ENCODE measurements around the gene BABAM2.

BABAM2 gene

GRCh38 chr2:28028025-28028424 lies 137.5 kb downstream of the BABAM2 start:
- no peak for DNase-seq
- Histone ChIP-seq H3K9me3 (ENCODE audit: severe bottlenecking) (no peaks in the 10 kb centered on the region), H3K27ac (no peak overlapping the region), H3K27me3 (ENCODE audit: insufficient read depth, low read depth, severe bottlenecking) (no peaks in the 10 kb centered on the region), H3K36me3 (no peaks in the 10 kb centered on the region), H3K4me3 (ENCODE audit: low read depth, low read length) (no peak overlapping the region)
- no peak for TF ChIP-seq CTCF (IDR thresholded peaks at IDR 0.05; ENCODE audit: low read depth, low read length)

- no peak for TF ChIP-seq CTCF (IDR thresholded peaks at IDR 0.05; ENCODE audit: low read depth, low read length)
- Histone ChIP-seq H3K27me3 (ENCODE audit: insufficient read depth, low read depth, severe bottlenecking) (no peaks in the 10 kb centered on the region), H3K4me3 (ENCODE audit: low read depth, low read length) (no peak overlapping the region), H3K36me3 (no peaks in the 10 kb centered on the region), H3K9me3 (ENCODE audit: severe bottlenecking) (no peaks in the 10 kb centered on the region), H3K27ac (no peak overlapping the region)
- DNase-seq, result no peak
These were observed 140.1 kb downstream of the BABAM2 start for GRCh38 chr2:28030600-28030999.

DNA sequence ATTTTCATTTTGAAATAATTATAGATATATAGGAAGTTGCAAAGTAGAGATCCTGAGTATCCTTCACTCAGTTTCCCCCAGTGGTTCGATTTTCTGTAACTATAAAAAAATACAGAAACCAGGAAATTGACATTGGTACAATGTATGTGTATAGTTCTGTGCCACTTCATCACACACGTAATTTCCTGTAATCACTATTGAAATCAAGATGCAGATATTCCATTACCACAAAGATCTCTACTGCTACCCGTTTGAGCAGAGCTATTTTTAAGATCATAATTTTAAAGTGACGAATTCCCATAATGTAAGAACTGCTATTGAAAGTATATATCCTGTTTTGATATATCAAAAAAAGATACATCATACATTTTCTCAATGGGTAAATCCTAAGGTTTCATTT lies 142.3 kb downstream of the BABAM2 start:
- H3K27ac ChIP-seq, result no peak overlapping the region
- no peak overlapping the region for H3K4me3 ChIP-seq (ENCODE audit: low read depth, low read length)
- no peaks in the 10 kb centered on the region for H3K36me3 ChIP-seq
- DNase-seq, result no peak
- no peaks in the 10 kb centered on the region for H3K27me3 ChIP-seq (ENCODE audit: insufficient read depth, low read depth, severe bottlenecking)
- H3K9me3 ChIP-seq (ENCODE audit: severe bottlenecking), result no peaks in the 10 kb centered on the region
- no peak for TF ChIP-seq CTCF (IDR thresholded peaks at IDR 0.05; ENCODE audit: low read depth, low read length)

DNA sequence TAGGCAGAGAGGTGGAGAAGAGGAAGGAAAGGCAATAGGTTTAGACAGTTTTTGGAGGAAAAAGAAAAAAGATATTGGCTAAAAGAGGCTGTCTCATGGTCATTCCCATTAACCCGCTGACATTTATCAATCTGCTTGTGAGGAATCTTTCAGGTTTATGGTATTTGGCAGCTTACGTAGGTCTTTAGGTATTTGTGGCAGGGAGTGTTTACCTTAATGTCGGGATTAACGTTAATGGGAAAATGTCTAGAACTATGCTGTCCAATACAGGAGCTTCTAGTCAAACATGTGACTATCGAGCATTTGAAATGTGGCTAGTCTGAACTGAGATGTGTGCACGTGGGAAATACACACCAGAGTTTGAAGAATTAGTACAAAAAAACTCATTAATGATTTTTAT lies 144.2 kb downstream of the BABAM2 start:
- Histone ChIP-seq H3K4me3 (ENCODE audit: low read depth, low read length) (no peak overlapping the region), H3K9me3 (ENCODE audit: severe bottlenecking) (no peaks in the 10 kb centered on the region), H3K27ac (no peak overlapping the region), H3K27me3 (ENCODE audit: insufficient read depth, low read depth, severe bottlenecking) (no peaks in the 10 kb centered on the region), H3K36me3 (no peaks in the 10 kb centered on the region)
- no peak for TF ChIP-seq CTCF (IDR thresholded peaks at IDR 0.05; ENCODE audit: low read depth, low read length)
- no peak for DNase-seq

- H3K27ac ChIP-seq, result no peak overlapping the region
- no peak for DNase-seq
- no peaks in the 10 kb centered on the region for H3K36me3 ChIP-seq
- TF ChIP-seq CTCF (IDR thresholded peaks at IDR 0.05; ENCODE audit: low read depth, low read length), result no peak
- no peak overlapping the region for H3K4me3 ChIP-seq (ENCODE audit: low read depth, low read length)
- H3K27me3 ChIP-seq (ENCODE audit: insufficient read depth, low read depth, severe bottlenecking), result no peaks in the 10 kb centered on the region
- no peaks in the 10 kb centered on the region for H3K9me3 ChIP-seq (ENCODE audit: severe bottlenecking)
These were observed 144.7 kb downstream of the BABAM2 start for GRCh38 chr2:28035163-28035690.

DNA sequence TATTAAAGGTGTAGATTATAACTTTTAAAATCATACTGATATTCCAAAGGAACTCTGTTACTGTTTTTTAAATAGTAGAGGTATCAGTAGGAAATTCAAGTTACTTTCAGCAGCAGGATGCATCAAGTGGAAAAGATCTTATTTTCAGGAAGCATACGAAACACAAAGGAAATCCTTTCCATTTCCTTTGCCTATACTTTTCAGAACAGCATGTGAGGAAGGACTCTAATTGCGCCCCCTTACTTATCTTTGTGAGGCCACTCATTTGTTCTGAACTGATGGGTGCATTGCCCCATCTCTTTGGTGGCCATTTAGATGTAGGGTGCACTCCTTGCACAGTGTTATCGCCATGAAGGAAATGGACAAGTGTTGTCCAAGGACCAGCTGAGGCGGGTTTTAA lies 145.3 kb downstream of the BABAM2 start:
- TF ChIP-seq CTCF (IDR thresholded peaks at IDR 0.05; ENCODE audit: low read depth, low read length), result no peak
- no peak for DNase-seq
- no peaks in the 10 kb centered on the region for H3K36me3 ChIP-seq
- H3K27me3 ChIP-seq (ENCODE audit: insufficient read depth, low read depth, severe bottlenecking), result no peaks in the 10 kb centered on the region
- no peak overlapping the region for H3K27ac ChIP-seq
- no peak overlapping the region for H3K4me3 ChIP-seq (ENCODE audit: low read depth, low read length)
- no peaks in the 10 kb centered on the region for H3K9me3 ChIP-seq (ENCODE audit: severe bottlenecking)

Data from WERI-Rb-1 (cell line).